WERI-Rb-1 (cell line): Measurements from ENCODE around the gene RALGAPB.
"Not testable (repeated sequence)": the region's sequence is repeated elsewhere in the genome, so short reads cannot be mapped to it uniquely, and the experiment has no call there.

ENCODE experiments used
- DNase-seq: peaks from one replicate; pipeline ENCODE4 v3.0.0-alpha.2; 2020
- H3K27ac ChIP-seq: fragments of 250-450 bp; sonication (Bioruptor Pico); 2 replicates; pipeline ENCODE4 v1.5.1; 2020; ENCODE audit warnings: mild to moderate bottlenecking, moderate library complexity
- H3K27me3 ChIP-seq: fragments of 250-450 bp; sonication (Bioruptor Pico); 2 replicates; pipeline ENCODE4 v1.5.1; 2021; ENCODE audit warnings: mild to moderate bottlenecking, low read depth, moderate library complexity; ENCODE audit not compliant: insufficient read depth, severe bottlenecking
- H3K36me3 ChIP-seq: fragments of 250-450 bp; sonication (Bioruptor Pico); 2 replicates; pipeline ENCODE4 v1.5.1; 2020; ENCODE audit warnings: mild to moderate bottlenecking, moderate library complexity
- H3K4me3 ChIP-seq: 2 replicates; pipeline ENCODE4 v1.5.1; 2011; ENCODE audit warnings: low read depth, mild to moderate bottlenecking, control low read depth, low read length
- H3K9me3 ChIP-seq: fragments of 250-450 bp; sonication (Bioruptor Pico); 2 replicates; pipeline ENCODE4 v1.5.1; 2021; ENCODE audit warnings: mild to moderate bottlenecking, moderate library complexity; ENCODE audit not compliant: severe bottlenecking
- CTCF ChIP-seq: IDR thresholded peaks from 2 replicates; pipeline ENCODE4 v1.5.1; 2011; ENCODE audit warnings: low read depth, mild to moderate bottlenecking, control low read depth, inconsistent platforms, low read length

RALGAPB gene

GRCh38 chr20:38434301-38434741 lies 38.3 kb upstream of the RALGAPB start:
- no peaks in the 10 kb centered on the region for H3K9me3 ChIP-seq
- peaks cover 57% of the 10 kb centered on the region for H3K36me3 ChIP-seq
- H3K27ac ChIP-seq: peak overlapping the region; percentile 86
- H3K4me3 ChIP-seq: peak overlapping the region; percentile 99
- TF ChIP-seq CTCF: no peak
- no peaks in the 10 kb centered on the region for H3K27me3 ChIP-seq
- peak; percentile 14 for DNase-seq

GRCh38 chr20:38434770-38435554 lies 37.7 kb upstream of the RALGAPB start, which contains the start of gene SNHG17:
TSS of gene SNHG17 (minus strand) at chr20:38435328.
- peaks cover 51% of the 10 kb centered on the region for H3K36me3 ChIP-seq
- DNase-seq: peak; percentile 85
- peak within 1 kb of the TSS; percentile 86 for H3K27ac ChIP-seq
- no peaks in the 10 kb centered on the region for H3K27me3 ChIP-seq
- H3K9me3 ChIP-seq: no peaks in the 10 kb centered on the region
- H3K4me3 ChIP-seq: peak within 1 kb of the TSS; percentile 99
- TF ChIP-seq CTCF: peak; percentile 99

- DNase-seq: no peak
- TF ChIP-seq CTCF: no peak
- Histone ChIP-seq H3K27ac (no peak overlapping the region), H3K27me3 (no peaks in the 10 kb centered on the region), H3K36me3 (peaks cover 45% of the 10 kb centered on the region), H3K9me3 (no peaks in the 10 kb centered on the region), H3K4me3 (no peak overlapping the region)
Measured at GRCh38 chr20:38435555-38435939, 37.1 kb upstream of the RALGAPB start.

- Histone ChIP-seq H3K27me3 (no peaks in the 10 kb centered on the region), H3K9me3 (no peaks in the 10 kb centered on the region), H3K4me3 (no peak overlapping the region), H3K36me3 (peaks cover 22% of the 10 kb centered on the region), H3K27ac (no peak overlapping the region)
- DNase-seq: no peak
- no peak for TF ChIP-seq CTCF
Measured at GRCh38 chr20:38437796-38438195, 34.8 kb upstream of the RALGAPB start.

- not testable (repeated sequence) for H3K4me3 ChIP-seq, H3K27me3 ChIP-seq, DNase-seq, H3K9me3 ChIP-seq, H3K36me3 ChIP-seq, H3K27ac ChIP-seq
Measured at GRCh38 chr20:38441110-38441509, 31.5 kb upstream of the RALGAPB start.

- Histone ChIP-seq H3K27me3 (no peaks in the 10 kb centered on the region), H3K4me3 (no peak overlapping the region), H3K9me3 (no peaks in the 10 kb centered on the region), H3K36me3 (no peaks in the 10 kb centered on the region), H3K27ac (no peak overlapping the region)
- no peak for TF ChIP-seq CTCF
- no peak for DNase-seq
Measured at GRCh38 chr20:38441916-38442315, 30.7 kb upstream of the RALGAPB start.
